B cell (primary cell): Measurements from ENCODE around the gene HELB. TPM values are rescaled to one million over a fixed set of nuclear protein-coding genes. Genes with fewer than 3 reads are reported as not detected.

Experiments
- ATAC-seq: fragments of 200-7000 bp; cut with Tn5 transposase; one replicate; pipeline ENCODE4 v1.10.0; 2021; ENCODE audit warnings: low read depth, mild to moderate bottlenecking, moderate number of reproducible peaks, moderate library complexity
- CTCF ChIA-PET: fragments of 350-600 bp; sonication (Branson Sonifier 250); formaldehyde crosslinking; loops from one replicate; lab custom pipeline; 2021; ENCODE audit warnings: antibody characterized with exemption, inconsistent platforms; lab: Charles Lee
- POLR2A ChIA-PET: fragments of 350-600 bp; sonication (Branson Sonifier 250); formaldehyde crosslinking; loops from one replicate; lab custom pipeline; 2021; ENCODE audit warnings: antibody characterized with exemption; lab: Charles Lee
- DNase-seq: peaks from one replicate; pipeline ENCODE4 v3.0.0; 2013
- H2AFZ ChIP-seq: 2 replicates; pipeline ENCODE4 v1.6.1; 2012; ENCODE audit warnings: mild to moderate bottlenecking, low read depth, low read length; ENCODE audit not compliant: insufficient read depth, poor library complexity, severe bottlenecking
- H3K27ac ChIP-seq, 2 donors: 1 replicate in 1 of 2; 2 replicates in 1 of 2; pipeline ENCODE4 v1.5.1; 2012 to 2013; ENCODE audit warnings: low read length in 2 of 2, mild to moderate bottlenecking in 2 of 2, moderate library complexity in 1 of 2
- H3K27me3 ChIP-seq, 4 experiments: fragments of 200-600 bp in 1 of 4; sonication (generic) in 1 of 4; replicated peaks in 1 of 4; 1 replicate in 2 of 4; 2 replicates in 2 of 4; pipeline versions ENCODE4 v1.6.1 to v1.7.0; 2013 to 2016; ENCODE audit warnings: low read length in 3 of 4, mild to moderate bottlenecking in 2 of 4, mixed read lengths in 1 of 4, moderate library complexity in 1 of 4; ENCODE audit not compliant: insufficient read depth in 4 of 4, control insufficient read depth in 3 of 4; ENCODE audit errors: control extremely low read depth in 1 of 4
- H3K36me3 ChIP-seq, 2 experiments: replicated peaks in 1 of 2; 1 replicate in 1 of 2; 2 replicates in 1 of 2; pipeline versions ENCODE4 v1.6.1 to v1.7.1; 2013; ENCODE audit warnings: low read length in 1 of 2; ENCODE audit not compliant: insufficient read depth in 2 of 2, control insufficient read depth in 1 of 2; ENCODE audit errors: control extremely low read depth in 1 of 2, extremely low read depth in 1 of 2
- H3K4me1 ChIP-seq, 2 donors: fragments of 200-600 bp in 1 of 2; sonication (generic) in 1 of 2; 1 replicate in 1 of 2; 2 replicates in 1 of 2; pipeline versions ENCODE4 v1.5.1 to v1.6.1; 2013 to 2017; ENCODE audit warnings: low read length in 2 of 2; ENCODE audit not compliant: control insufficient read depth in 2 of 2, insufficient read depth in 2 of 2
- H3K4me2 ChIP-seq: replicated peaks from 2 replicates; pipeline ENCODE3; 2012; ENCODE audit warnings: mild to moderate bottlenecking, low read depth, low read length; ENCODE audit not compliant: poor library complexity, severe bottlenecking
- H3K4me3 ChIP-seq, 5 experiments: fragments of 200-600 bp in 1 of 5; sonication (generic) in 1 of 5; 1 replicate in 3 of 5; 2 replicates in 2 of 5; pipeline versions ENCODE4 v1.5.1 to v1.7.0; 2011 to 2016; ENCODE audit warnings: low read length in 4 of 5, mild to moderate bottlenecking in 4 of 5, low read depth in 2 of 5, control low read depth in 1 of 5, moderate library complexity in 1 of 5; ENCODE audit not compliant: insufficient read depth in 1 of 5; ENCODE audit errors: control extremely low read depth in 1 of 5, extremely low read depth in 1 of 5
- H3K79me2 ChIP-seq: fragments of 200-600 bp; sonication (generic); one replicate; pipeline ENCODE4 v1.6.0; 2016; ENCODE audit warnings: low read length; ENCODE audit not compliant: control insufficient read depth, insufficient read depth
- H3K9ac ChIP-seq: fragments of 200-600 bp; sonication (generic); 2 replicates; pipeline ENCODE4 v1.6.1; 2017; ENCODE audit warnings: mild to moderate bottlenecking, low read length, moderate library complexity
- H3K9me3 ChIP-seq, 3 donors: one replicate each; pipeline versions ENCODE4 v1.6.1 to v1.7.1; 2013; ENCODE audit warnings: low read length in 2 of 3; ENCODE audit not compliant: control insufficient read depth in 2 of 3, insufficient read depth in 1 of 3; ENCODE audit errors: control extremely low read depth in 1 of 3
- H4K20me1 ChIP-seq: 2 replicates; pipeline ENCODE4 v1.6.0; 2012; ENCODE audit warnings: mild to moderate bottlenecking, low read length; ENCODE audit not compliant: insufficient read depth, control insufficient read depth, poor library complexity, severe bottlenecking
- H3K27ac Mint-ChIP-seq: one replicate; pipeline ENCODE4 v1.8.0; 2021; ENCODE audit warnings: mixed read lengths
- H3K27me3 Mint-ChIP-seq: one replicate; pipeline ENCODE4 v1.8.0; 2021; ENCODE audit warnings: mixed read lengths
- H3K4me1 Mint-ChIP-seq: one replicate; pipeline ENCODE4 v1.8.0; 2021; ENCODE audit warnings: mixed read lengths
- H3K4me3 Mint-ChIP-seq: one replicate; pipeline ENCODE4 v1.8.0; 2021; ENCODE audit warnings: mixed read lengths
- H3K9me3 Mint-ChIP-seq: one replicate; pipeline ENCODE4 v1.8.0; 2022; ENCODE audit warnings: mixed read lengths; ENCODE audit not compliant: insufficient read depth
- CTCF ChIP-seq: fragments of 200-600 bp; IDR thresholded peaks from one replicate; pipeline ENCODE4 v1.8.0; 2022; ENCODE audit warnings: antibody characterized with exemption, mild to moderate bottlenecking
- EZH2 ChIP-seq: IDR thresholded peaks from 2 replicates; pipeline ENCODE4 v1.6.1; 2012; ENCODE audit warnings: borderline replicate concordance, low read depth, mild to moderate bottlenecking, moderate library complexity, low read length; ENCODE audit not compliant: insufficient read depth, poor library complexity, severe bottlenecking
- WGBS: methylation state at CpG from one replicate; pipeline ENCODE4 v1.1.5; 2013; ENCODE audit warnings: missing lambda C conversion rate; ENCODE audit not compliant: insufficient coverage; 5-methylcytosine and 5-hydroxymethylcytosine counted together
- intact Hi-C: fragments of 100-400 bp; cut with micrococcal nuclease; formaldehyde crosslinking; loops from one replicate; pipeline ENCODE4 v1.10.0; 2022
- polyA minus RNA-seq: library from RNA; depleted of rRNA, polyadenylated mRNA; stranded (reverse); fragments of >200 nt; gene quantifications from 2 replicates; pipeline ENCODE4 v1.2.3, GENCODE V29; 2012
- polyA plus RNA-seq: library from polyadenylated mRNA; depleted of rRNA; stranded (reverse); fragments of >200 nt; gene quantifications from 2 replicates; pipeline ENCODE4 v1.2.3, GENCODE V29; 2012
- total RNA-seq, 2 donors: library from RNA; stranded (reverse); fragments of 120-200 nt in 1 of 2; gene quantifications; 1 replicate in 1 of 2; 2 replicates in 1 of 2; pipeline versions ENCODE4 v1.2.3 to v1.2.4, GENCODE V29; 2013 to 2022

Gene HELB
- total RNA-seq: 10.0 and 11.8 TPM in 2 replicates
- total RNA-seq (2013): 11.1 TPM
- polyA plus RNA-seq: 2.4 and 3.7 TPM in 2 replicates
- 5.9 and 6.5 TPM in 2 replicates for polyA minus RNA-seq

- Histone ChIP-seq H3K79me2 (peaks cover 11% of the 10 kb centered on the region), H3K36me3 (peaks cover 0 to 3% of the 10 kb centered on the region in 2 experiments), H3K9me3 (no peaks in the 10 kb centered on the region), H3K4me1 (peaks cover 10 to 15% of the 10 kb centered on the region in 2 donors), H2AFZ (peak within 1 kb of the TSS; percentile 96), H3K4me3 (peak within 1 kb of the TSS; percentile 69 to 99 (median 92)), H3K4me2 (peak within 1 kb of the TSS; percentile 89), H3K27ac (peak within 1 kb of the TSS; percentile 68), H3K27me3 (no peaks in the 10 kb centered on the region), H3K9ac (peak within 1 kb of the TSS; percentile 92), H4K20me1 (no peaks in the 10 kb centered on the region)
- peaks cover 36% of the 10 kb centered on the region for H3K4me1 Mint-ChIP-seq
- intact Hi-C loops: loop anchor here (1.0 to 10.0 kb wide), 4 partner anchors 67 to 1897 kb away; partner anchors contain the start of genes LLPH, TMBIM4 and XPOT
- ATAC-seq (peak; percentile 95), DNase-seq (peak; percentile 92)
- no peaks in the 10 kb centered on the region for H3K9me3 Mint-ChIP-seq
- under 1% methylated on average over 44 of the region's 45 CpGs for WGBS
- ChIA-PET POLR2A (interaction anchor here (0.6 to 1.7 kb wide), 6 partner anchors 9 to 967 kb away, joined by 3 to 12 read pairs (median 7); partner anchors contain the start of genes CAND1, LLPH and TMBIM4), CTCF (interaction anchor here (0.7 to 2.5 kb wide), 7 partner anchors 32 to 1345 kb away, joined by 3 to 11 read pairs (median 4); partner anchors contain the start of genes CAND1 and TMBIM4)
- H3K4me3 Mint-ChIP-seq: peak within 1 kb of the TSS; percentile 99
- no peak for TF ChIP-seq CTCF
- TF ChIP-seq EZH2: no peak
- H3K27ac Mint-ChIP-seq: peak within 1 kb of the TSS; percentile 94
- peaks cover 4% of the 10 kb centered on the region for H3K27me3 Mint-ChIP-seq
These were observed at the start of gene HELB for GRCh38 chr12:66301944-66302826. Gene HELB, plus strand, starts transcription at chr12:66302493. Its CDS starts 111 bp downstream, at chr12:66302604.

- Mint-ChIP-seq H3K4me3 (no peak overlapping the region), H3K9me3 (no peaks in the 10 kb centered on the region), H3K4me1 (no peaks in the 10 kb centered on the region), H3K27me3 (peaks cover 3% of the 10 kb centered on the region), H3K27ac (no peak overlapping the region)
- Histone ChIP-seq H3K4me3 (no peak overlapping the region), H2AFZ (no peak overlapping the region), H3K36me3 (no peaks in the 10 kb centered on the region), H3K27ac (no peak overlapping the region), H3K4me1 (no peaks in the 10 kb centered on the region), H3K79me2 (no peaks in the 10 kb centered on the region), H3K9ac (no peak overlapping the region), H3K27me3 (no peaks in the 10 kb centered on the region), H3K9me3 (no peaks in the 10 kb centered on the region), H4K20me1 (no peaks in the 10 kb centered on the region), H3K4me2 (no peak overlapping the region)
- ATAC-seq (no peak), DNase-seq (no peak)
- TF ChIP-seq EZH2 (no peak), CTCF (no peak)
- POLR2A ChIA-PET: no interaction called here
- CTCF ChIA-PET: no interaction called here
- no CpG with 5 or more reads among the region's 2 CpGs for WGBS
- intact Hi-C loops: no loop called here
These were observed 49.5 kb upstream of the HELB start for GRCh38 chr12:66252771-66253170.
